Neutrophil (primary cell): ENCODE data around the gene NDUFV3.

Source experiments
- H3K27ac ChIP-seq: fragments of 200-600 bp; sonication (generic); 2 replicates; pipeline ENCODE4 v1.5.1; 2016; ENCODE audit warnings: mild to moderate bottlenecking, moderate library complexity
- H3K27me3 ChIP-seq: fragments of 200-600 bp; sonication (generic); 2 replicates; pipeline ENCODE4 v1.6.0; 2016; ENCODE audit warnings: mild to moderate bottlenecking
- H3K36me3 ChIP-seq: fragments of 200-600 bp; sonication (generic); 2 replicates; pipeline ENCODE4 v1.5.1; 2017
- H3K4me1 ChIP-seq, 2 experiments: fragments of 200-600 bp in 1 of 2; sonication (generic) in 1 of 2; 1 replicate in 1 of 2; 2 replicates in 1 of 2; pipeline versions ENCODE4 v1.5.1 to v1.6.1; 2013 to 2016; ENCODE audit warnings: low read depth in 1 of 2, low read length in 1 of 2, mild to moderate bottlenecking in 1 of 2, moderate library complexity in 1 of 2; ENCODE audit not compliant: control insufficient read depth in 1 of 2, insufficient read depth in 1 of 2
- H3K4me3 ChIP-seq, 2 experiments: fragments of 200-600 bp in 1 of 2; sonication (generic) in 1 of 2; 1 replicate in 1 of 2; 2 replicates in 1 of 2; pipeline ENCODE4 v1.5.1; 2013 to 2016; ENCODE audit warnings: low read depth in 1 of 2, low read length in 1 of 2, mild to moderate bottlenecking in 1 of 2, moderate library complexity in 1 of 2
- H3K9me3 ChIP-seq: fragments of 200-600 bp; sonication (generic); 2 replicates; pipeline ENCODE4 v1.5.1; 2016
- TF ChIP-seq, protein P1 (sequence below): fragments of 200-600 bp; sonication (generic); IDR thresholded peaks from 2 replicates; pipeline ENCODE4 v1.5.1; 2016; ENCODE audit warnings: antibody characterized with exemption

NDUFV3 gene

DNA sequence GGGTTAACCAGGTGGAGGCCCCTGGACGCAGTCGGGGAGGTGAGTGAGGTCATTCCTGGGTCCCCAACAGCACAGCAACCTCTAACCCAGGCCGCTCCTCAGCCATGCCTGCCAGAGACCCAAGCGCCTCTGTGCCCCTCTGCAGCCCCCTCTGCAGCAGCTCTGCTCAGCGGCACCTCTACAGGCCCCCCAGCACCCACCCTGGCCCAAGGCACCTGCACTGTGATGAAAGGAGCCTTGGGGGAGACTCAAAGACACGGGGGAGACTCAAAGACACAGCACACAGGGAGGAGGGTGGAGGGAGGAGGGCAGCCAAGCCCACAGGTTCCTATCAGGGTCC lies 33.2 kb upstream of the NDUFV3 start:
- peaks cover 45% of the 10 kb centered on the region for H3K36me3 ChIP-seq
- no peak overlapping the region for H3K27ac ChIP-seq

DNA sequence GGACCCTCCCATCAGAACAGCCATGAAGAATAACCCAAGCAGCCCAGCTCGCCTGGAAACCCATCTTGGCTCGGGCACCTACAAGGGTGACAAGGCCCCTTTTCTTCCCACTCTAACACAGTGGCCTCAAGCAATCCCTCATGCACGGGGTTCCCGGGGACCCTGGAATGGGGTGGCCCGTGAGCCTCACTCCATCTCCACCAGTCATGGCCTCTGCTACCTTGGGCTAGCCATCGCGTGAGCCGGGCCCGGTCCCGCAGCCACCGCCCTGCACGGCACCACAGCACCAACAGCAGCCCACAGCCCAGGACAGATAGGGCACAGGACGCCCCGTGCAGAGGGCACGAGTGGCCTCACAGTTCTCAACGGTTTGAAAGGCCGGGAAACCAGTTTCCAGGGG lies 32.8 kb upstream of the NDUFV3 start:
- H3K4me1 ChIP-seq: no peaks in the 10 kb centered on the region
- TF ChIP-seq, protein P1, sequence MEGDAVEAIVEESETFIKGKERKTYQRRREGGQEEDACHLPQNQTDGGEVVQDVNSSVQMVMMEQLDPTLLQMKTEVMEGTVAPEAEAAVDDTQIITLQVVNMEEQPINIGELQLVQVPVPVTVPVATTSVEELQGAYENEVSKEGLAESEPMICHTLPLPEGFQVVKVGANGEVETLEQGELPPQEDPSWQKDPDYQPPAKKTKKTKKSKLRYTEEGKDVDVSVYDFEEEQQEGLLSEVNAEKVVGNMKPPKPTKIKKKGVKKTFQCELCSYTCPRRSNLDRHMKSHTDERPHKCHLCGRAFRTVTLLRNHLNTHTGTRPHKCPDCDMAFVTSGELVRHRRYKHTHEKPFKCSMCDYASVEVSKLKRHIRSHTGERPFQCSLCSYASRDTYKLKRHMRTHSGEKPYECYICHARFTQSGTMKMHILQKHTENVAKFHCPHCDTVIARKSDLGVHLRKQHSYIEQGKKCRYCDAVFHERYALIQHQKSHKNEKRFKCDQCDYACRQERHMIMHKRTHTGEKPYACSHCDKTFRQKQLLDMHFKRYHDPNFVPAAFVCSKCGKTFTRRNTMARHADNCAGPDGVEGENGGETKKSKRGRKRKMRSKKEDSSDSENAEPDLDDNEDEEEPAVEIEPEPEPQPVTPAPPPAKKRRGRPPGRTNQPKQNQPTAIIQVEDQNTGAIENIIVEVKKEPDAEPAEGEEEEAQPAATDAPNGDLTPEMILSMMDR: no peak
- no peaks in the 10 kb centered on the region for H3K9me3 ChIP-seq
- no peak overlapping the region for H3K4me3 ChIP-seq
- H3K27ac ChIP-seq: no peak overlapping the region
- H3K27me3 ChIP-seq: no peaks in the 10 kb centered on the region
- peaks cover 42% of the 10 kb centered on the region for H3K36me3 ChIP-seq

More for the DNA sequence above, 33.2 kb upstream of the NDUFV3 start:
- Histone ChIP-seq H3K4me1 (no peaks in the 10 kb centered on the region), H3K9me3 (no peaks in the 10 kb centered on the region), H3K27me3 (no peaks in the 10 kb centered on the region), H3K4me3 (no peak overlapping the region)
- TF ChIP-seq, protein P1: no peak

DNA sequence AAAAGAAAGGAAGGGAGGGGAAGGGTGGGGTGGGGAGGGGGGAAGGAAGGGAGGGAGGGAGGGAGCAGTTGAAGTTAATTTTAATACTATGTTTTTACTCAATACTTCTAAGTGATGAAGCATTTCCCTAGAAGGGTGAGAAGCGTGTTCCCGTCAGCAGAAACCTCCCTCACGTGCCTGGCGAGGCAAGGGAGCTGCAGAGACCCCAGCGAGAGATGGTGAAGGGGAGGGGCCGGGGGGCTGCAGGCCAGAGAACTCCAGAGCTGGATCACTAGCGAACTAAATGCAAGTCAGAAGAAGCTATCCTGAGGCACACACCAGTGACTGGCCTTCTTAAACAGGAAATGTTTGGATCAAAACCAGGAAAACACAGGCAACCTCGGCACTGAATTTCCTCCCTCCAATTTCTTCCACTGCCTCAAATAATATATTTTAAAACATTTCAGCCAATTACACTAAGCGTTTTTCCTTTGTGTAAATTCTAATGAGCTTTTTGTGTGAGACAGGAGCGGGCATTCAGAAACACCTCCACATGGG lies 31.7 kb upstream of the NDUFV3 start:
- Histone ChIP-seq H3K36me3 (peaks cover 34% of the 10 kb centered on the region), H3K27ac (no peak overlapping the region), H3K4me3 (no peak overlapping the region), H3K4me1 (no peaks in the 10 kb centered on the region), H3K27me3 (no peaks in the 10 kb centered on the region), H3K9me3 (no peaks in the 10 kb centered on the region)
- TF ChIP-seq, protein P1: no peak

DNA sequence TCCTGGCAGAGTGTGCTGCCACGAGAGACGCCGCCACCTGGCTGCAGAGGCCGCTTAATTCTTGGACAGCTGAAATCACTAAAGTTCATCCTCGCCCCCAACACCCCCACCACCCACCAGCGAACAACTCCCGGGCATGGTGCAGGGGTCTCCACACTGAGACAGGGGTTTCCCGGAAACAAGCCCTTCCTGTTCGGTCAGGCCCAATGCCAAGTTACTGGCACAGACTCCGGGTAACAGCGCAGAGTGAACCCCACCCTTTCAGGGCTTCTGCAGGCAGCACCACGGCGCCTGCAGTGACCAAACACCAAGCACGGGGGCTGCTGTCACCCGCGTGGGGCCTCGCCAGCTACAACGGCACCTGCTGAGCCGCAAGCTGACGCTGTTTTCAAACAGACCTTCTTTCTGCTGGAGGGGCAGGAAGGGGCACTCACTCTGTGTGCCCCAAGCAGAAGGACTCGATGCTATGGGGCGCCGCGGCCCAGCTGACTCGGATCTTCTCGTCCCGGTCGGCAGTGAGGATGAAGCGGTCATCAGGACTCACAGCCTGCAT lies 31.2 kb upstream of the NDUFV3 start:
- Histone ChIP-seq H3K27me3 (no peaks in the 10 kb centered on the region), H3K4me3 (no peak overlapping the region), H3K27ac (no peak overlapping the region), H3K36me3 (peaks cover 34% of the 10 kb centered on the region), H3K9me3 (no peaks in the 10 kb centered on the region), H3K4me1 (no peaks in the 10 kb centered on the region)
- TF ChIP-seq, protein P1: no peak

DNA sequence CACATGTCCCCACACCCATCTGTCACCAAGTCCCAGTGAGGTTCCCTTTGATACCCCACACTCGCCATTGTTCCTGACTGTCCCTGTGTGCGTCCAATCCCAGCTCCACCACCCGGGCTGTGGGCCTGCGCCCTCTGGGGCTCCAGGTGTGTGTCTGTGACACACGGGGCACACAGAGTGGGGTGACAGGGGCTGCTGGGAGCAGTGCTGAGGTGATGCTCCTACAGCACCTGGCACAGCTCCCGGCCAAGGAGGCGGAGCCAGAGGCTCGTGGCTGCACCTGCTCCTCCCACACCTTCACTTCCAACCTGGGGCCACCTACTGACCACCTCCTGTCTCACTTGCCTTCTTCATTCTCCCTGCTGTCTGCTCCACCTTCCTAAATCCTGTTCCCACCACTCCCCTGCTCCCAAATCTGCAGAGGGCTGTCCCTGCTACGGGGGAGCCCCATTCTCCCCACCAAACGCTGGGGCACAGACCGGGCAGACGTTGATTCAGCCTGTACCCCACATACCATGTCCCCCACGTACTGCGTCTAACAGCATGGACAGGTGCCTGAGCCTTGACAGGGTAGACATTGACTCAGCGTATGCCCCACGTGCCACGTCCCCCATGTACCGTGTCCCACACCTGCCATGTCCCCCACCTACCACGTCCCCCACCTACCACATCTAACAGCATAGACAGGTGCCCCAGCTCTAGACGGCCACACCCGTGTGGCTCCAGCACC lies 30.2 kb upstream of the NDUFV3 start:
- TF ChIP-seq, protein P1: no peak
- Histone ChIP-seq H3K4me3 (no peak overlapping the region), H3K27me3 (no peaks in the 10 kb centered on the region), H3K27ac (no peak overlapping the region), H3K9me3 (no peaks in the 10 kb centered on the region), H3K36me3 (peaks cover 38% of the 10 kb centered on the region), H3K4me1 (no peaks in the 10 kb centered on the region)
